Activated CD8-positive, alpha-beta memory T cell treated with anti-CD3 and anti-CD28 coated beads, Interleukin-2, amount 50 U/mL, for 1 hour (primary cell): Measurements from ENCODE around the gene GPR151.

Source experiments
- DNase-seq: peaks from one replicate; pipeline ENCODE4 v3.0.0-alpha.2; 2020; ENCODE audit errors: extremely low read depth

GPR151 gene

DNA sequence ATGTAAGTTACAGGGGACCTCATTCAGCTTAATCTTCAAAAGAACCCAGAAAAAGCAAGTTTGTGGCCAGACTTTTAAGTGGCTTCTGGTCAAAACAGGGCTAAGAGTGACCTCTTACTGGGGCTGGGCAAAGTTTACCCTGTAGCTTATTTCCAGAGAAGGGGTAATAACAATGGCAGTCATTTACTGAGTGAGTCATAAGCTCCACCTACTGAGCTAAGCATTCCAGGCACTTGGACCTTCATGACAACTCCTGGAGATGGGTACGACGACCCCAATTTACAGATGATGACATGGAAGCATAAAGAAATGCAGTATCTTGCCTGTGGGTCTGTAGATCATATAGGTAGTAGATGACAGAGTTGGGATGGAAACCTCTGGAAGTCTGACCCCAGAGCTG is 4.7 kb upstream of the GPR151 start:
- DNase-seq = no peak

DNA sequence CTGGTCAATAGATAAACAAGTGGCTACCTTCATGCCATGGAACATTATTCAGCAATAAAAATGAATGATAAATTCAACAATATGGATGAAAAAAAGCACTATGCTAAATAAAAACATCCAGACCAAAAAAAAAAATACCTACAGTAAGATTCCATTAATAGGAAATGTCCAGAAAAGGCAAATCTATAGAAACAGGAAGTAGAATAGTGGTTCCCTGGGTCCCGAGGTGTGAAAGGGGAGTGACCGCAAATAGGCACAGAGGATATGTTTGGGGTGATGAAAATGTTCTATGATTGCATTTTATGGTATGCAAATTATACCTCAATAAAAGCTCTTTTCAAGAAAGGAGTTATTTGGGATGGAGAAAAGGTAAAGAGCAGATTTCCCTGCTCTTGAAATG is 3.6 kb upstream of the GPR151 start:
- DNase-seq = no peak

DNA sequence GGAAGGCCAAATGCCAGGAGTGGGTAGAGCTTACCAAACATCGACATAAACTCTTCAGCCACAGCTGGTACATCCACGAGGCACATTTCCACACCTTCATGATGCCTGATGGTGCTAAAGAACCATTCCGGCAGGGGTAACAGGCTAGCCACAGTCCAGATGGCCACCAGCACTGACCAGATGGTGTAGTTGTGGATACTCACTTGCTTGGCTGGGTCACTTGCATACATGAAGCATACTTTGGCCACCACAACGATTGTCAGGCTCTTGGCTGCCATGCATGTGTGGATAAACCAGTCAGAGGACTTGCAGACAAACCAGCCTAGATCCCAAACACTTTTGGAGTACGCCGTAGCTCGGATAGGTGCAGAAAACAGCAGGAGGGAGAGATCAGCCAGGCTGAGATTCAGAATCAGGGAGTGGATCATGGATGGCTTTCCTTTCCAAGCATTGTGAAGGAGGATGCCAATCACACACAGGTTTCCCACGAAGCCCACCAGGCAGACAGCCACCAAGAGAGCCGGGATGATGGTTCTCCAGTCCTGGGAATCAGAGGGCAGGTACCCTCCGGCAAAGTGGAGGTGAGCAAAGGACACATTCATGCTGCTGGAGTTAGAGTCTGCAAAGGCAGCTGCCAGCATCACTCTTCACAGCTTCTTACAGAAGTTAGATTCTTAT is 378 bp downstream of the GPR151 start:
- no peak for DNase-seq

DNA sequence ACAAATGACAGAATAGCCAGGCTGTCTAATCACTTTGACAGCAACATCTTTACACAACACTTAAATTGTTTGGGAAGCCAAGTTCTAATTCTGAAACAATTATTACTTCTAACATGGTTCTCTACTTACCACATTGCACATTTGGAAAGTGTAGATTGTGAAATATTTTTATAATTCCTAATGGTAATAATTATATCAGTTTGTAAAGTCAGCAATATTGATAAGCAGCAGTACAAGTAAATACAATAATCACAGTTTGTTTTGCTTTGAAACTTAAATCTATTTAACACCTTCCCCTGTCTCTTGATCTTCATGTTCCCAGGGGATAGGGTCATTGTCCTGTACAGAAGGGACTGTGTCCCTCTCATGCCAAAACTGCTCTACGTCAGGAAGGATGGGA is 1.4 kb downstream of the GPR151 start:
- no peak for DNase-seq

DNA sequence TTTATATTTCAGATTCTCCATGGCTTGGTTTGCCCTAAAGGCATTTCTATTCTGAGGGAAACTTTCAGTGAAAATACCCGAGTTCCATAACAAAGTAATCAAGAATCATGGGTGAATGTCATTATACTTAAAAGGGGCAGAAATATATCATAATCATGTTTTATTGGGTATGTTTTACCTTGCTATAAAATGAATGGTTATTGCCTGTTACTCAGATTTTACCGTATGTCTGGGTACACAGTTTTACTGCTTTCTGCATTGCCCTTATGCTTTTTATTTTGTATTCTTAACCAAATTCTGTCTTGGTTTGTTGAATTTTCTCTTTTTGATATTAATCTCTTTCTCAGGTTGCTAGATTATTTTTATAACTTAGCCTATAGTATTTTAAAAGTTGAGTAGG is 2.5 kb downstream of the GPR151 start:
- no peak for DNase-seq

DNA sequence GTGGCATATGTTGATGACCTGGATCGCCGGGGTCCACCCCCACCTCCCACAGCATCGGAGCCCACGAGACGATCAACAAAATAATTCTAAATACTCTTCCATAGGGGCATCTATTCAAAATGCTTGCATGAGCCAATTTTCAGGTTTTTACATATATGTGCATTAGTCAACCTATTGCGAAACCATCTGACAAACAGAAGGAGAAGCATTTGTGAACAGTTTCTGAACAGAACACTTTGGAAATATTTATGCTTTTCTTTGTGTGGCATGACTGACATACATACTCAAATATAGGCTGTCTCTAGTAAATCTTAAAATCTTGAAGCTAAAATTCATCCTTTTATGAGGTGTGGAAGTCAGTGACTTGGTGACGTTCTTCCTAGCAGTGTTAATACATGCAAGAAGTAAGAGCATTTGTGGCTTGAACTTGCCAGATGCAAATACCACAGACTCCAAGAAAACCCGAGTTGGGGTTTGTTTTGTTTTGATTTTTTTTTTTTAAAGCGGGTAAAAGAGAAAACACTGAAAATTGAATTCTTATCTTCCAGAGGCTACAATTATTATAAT is 5.3 kb downstream of the GPR151 start:
- DNase-seq = no peak

DNA sequence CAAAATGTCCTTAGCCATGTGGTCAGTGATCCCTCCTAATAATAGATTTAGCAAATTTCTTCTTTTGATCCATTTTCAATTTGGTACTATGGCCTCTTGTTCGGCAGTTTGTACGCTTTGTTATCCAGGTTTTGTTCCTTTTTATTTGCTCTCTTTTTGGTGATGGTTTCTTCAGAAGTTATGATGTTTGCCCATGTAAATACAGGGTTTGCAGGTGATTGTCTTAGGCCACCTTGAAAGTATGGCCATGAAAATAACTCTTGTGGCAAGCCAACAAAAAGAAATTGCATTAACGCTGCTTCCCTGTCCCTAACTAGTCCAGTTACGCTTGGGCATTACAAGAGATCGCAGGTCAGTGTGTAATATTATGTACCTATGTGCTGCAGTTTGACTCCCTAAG is 8.6 kb downstream of the GPR151 start:
- DNase-seq = no peak

DNA sequence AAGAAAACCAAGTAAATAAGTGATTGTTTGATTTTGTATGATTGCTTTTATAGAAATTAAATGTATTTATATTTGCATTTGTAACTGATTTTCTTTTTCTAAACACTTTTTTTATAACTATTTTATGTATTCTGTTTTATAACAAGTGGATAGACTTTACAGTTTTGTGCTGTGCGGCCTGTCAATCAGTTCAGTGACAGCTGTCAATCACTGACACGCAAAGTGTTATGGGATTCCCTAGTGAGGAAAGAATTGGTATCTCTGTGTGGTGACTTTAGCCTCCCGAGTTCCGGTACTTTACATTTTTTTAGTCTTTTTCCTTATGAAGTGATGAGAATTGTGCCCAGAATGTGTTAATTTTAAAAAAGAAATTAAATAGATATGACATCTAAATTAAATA is 16.3 kb downstream of the GPR151 start:
- DNase-seq = no peak

DNA sequence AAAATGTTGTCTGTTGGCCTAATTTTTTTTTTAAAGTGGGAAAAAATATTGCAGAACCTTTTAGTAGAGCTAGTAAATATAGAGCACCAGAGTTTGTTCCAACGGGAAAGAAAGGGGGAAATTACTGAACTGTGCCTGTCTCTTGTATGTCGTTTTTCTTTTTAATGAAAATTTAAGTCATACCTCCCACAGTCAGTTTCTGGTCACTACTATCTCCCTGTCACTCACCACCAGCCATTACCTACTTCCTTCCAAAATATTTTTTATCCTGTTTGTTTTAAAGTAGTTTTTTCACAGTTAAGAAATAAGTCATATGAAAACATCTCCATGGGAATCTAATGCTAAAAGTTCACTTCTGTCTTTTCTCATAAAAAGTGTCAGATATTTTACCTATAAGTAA is 21.3 kb downstream of the GPR151 start:
- no peak for DNase-seq

DNA sequence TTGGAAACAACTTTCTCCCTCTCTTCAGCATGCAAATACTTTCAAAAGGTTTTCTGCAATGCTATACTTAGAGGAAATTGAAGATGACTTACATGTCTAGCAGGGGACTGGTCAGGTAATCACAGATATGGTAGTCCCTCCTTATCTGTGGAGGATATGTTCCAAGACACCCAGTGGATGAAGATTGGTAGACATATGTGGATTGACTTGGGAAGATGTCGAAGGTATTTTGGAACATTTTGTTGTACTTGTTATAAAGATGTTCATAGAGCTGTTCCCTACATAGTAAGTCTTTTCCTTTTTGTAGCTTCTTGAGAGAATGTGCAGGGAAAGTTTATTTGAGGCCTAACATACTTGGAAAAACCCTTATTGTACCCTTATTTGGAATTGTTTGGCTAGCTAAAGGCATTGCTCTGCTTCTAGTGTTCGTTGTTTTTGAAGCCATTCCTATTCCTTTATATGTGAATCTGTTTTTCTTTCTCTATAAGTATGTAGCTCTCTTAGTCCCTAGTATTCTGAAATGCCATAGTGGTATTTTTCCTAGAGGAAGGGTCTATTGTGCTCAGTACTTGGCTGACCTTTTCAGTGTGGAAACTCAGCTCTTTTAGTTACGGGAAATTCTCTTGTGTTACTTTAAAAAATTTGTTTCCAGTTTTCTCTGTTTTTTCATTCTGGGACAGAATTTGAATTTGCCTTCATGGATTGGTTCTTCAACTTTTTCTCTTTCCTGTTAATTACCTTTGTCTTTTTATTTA is 25.7 kb downstream of the GPR151 start:
- DNase-seq = no peak

DNA sequence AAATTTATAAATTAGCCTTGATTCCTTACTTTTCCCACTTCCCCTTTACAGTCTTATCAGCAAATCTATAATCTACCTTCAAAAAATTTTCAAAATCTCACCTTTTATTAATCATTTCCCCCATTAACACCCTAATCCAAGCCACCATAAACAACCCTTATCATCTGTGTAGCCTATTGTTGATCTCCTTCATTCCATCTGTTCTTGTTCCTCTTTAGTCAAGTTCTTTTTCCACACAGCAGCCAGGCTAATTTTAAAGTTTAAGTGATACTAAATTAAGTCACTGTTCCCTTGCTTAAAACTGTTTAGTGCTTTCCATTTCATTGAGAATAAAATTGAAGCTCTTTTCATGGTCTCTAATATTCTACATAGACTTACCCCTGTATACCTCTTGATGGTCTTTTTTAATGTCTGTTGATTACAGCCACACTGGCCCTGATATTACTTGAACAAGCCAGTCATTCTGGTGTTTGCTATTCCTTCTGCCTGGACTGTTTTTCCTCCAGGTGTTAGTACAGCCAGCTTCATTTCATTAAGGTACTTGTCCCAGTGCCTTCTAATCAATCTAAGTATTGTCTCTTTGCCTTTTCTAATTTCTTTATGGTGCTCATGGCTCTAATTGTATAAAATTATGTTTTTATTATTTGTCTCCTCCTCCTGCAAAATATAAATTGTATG is 31.1 kb downstream of the GPR151 start:
- DNase-seq = no peak

DNA sequence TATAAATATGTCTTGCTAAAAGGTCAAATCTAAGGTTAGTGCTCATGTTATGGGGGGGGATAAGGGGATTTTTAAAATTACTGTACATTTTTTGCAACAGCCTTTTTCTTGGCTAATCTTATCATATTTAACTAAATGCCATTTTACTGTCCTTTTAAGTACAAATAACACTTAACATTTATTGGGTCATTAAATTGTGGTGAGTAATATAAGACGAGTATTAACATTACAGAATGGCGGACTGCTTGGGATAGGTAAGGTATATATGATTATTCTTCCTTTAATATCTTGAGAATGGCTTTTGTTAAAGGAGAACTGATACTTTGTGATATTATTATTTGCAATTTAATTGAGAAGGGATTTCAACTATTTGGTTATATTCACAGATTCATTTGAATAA is 33.2 kb downstream of the GPR151 start:
- DNase-seq = no peak

DNA sequence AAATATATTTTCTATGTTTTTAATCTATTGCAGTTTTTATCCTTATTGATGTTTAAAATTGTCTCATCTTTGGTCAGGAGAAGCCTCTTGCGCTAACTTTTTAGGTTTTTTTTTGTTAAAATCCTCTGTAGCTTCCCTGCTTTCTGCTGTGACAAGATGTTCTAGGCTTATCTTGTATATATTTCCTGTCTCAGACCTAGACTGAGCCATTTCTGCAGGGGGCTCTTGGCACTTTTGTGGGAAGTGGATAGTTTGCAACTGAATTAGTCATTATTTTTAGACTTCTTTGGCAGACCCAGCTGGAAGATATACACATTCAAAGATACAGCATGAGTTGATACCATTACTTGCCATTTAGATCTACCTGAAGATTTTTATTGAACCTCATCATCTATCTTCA is 40.1 kb downstream of the GPR151 start:
- no peak for DNase-seq

DNA sequence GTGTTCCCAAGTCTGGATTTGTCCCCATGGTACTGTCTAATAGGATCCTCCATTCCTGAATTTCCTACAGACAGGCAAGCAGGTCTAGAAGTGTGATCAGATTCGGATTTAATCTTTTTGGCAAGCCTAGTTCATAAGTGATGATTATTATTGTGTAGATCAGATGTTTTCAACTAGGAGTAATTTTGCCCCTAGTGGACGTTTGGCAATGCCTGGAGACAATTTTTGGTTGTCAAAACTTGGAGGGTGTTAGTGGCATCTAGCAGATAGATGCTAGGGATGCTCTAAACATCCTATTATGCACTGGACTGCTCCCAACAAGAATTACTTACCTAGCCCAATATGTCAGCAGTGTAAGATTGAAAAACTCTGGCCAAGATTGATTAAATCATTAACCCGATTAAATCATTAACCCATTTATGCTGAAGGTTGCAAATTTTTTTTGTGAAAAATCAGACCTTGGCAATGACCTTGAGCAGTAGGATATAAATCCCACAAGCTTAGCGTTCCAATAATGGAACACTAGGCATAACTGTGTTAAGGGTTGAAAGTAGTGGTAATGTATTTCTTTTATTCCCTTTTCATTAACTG is 40.7 kb downstream of the GPR151 start:
- DNase-seq = no peak

DNA sequence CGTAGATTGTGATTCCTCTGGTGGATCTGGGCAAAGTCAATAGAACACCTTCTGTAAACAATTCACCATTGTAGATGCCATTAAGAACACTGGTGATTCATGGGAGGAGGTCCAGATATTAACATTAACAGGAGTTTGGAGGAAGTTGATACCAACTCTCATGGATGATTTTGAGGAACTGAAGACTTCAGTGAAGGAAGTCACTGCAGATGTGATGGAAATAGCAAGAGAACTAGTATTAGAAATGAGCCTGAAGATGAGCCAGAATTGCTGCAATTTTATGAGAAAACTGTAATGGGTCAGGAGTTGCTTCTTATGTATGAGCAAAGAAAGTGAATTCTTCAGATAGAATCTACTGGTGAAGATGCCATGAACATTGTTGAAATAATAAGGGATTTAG is 41.9 kb downstream of the GPR151 start:
- no peak for DNase-seq

DNA sequence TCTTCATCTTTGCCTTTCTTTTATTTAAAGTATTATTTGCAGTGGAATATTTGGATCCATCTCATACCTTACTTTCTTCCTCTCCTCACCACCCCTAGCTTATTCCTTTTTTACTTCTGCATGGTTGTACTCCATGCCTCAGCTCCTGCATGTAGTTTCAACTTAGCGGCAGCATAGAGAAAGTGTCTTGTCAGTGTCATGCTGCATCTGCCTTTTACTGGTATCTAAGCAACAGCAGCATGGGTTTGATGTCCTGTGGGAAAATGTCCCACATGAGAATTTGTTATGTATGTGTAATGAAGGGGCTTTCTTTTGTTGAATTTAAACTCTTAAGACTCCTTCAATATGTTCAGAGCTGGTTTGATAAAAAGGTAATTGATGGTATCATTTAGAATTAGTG is 48.2 kb downstream of the GPR151 start:
- no peak for DNase-seq

DNA sequence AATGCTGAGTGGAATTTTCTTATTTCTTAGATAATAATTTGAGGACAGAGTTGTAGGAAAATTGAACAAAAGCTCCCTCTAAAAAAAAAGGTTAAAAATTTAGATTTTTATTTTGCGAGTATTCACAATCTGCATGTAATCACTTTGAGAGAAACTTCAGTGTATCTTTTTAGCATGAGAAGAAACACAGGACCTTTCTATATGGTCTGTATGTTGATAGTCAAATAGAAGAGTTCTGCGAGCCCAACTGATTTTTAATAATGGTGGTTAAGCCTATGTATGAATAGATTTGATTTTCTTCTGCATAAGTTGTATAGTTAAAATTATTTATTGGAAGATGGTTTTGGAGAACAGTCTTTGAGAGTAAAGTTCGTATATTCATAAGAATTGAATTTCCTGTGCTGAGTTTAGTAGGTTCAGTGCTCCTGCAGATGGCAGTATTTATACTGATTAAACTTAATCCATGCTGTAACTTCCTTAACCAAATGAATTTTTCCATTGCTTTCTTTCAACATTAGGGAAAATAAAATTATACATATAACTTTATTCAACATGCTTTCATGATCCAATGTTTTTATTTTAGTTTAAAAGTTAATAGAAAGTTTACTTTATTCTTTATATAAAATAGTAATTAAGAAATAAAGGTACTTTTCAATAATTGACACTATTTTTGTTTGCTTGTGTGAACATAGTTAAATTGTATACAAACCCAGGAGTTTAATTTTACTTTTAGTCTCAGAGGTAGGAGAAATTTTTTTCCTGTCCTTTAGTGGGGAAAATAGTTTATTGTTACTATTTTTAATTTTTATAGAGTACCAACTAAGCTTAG is 49.3 kb downstream of the GPR151 start:
- DNase-seq = no peak

DNA sequence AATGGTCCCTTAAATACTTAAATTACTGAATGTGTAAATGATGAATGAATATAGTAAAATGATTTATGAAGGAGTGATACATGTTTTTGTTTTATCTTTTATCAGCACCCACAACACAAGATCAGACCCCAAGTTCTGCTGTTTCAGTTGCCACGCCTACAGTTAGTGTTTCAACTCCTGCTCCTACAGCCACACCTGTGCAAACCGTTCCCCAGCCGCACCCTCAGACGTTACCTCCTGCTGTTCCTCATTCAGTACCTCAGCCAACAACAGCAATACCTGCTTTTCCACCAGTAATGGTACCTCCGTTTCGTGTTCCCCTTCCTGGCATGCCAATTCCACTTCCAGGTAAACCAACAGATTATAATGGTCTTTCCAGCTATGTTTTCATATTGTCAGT is 52.5 kb downstream of the GPR151 start:
- DNase-seq = no peak
